ACC112 (cell line): ENCODE results near the gene CSMD2.

Experiments used
- H2AFZ ChIP-seq: fragments of 200-600 bp; sonication (generic); one replicate; pipeline ENCODE4 v1.6.0; 2017; ENCODE audit warnings: antibody characterized with exemption, low read length; ENCODE audit not compliant: unreplicated experiment
- H3K27ac ChIP-seq: fragments of 200-600 bp; sonication (generic); 2 replicates; pipeline ENCODE4 v1.5.1; 2014; ENCODE audit warnings: low read depth, mild to moderate bottlenecking, antibody characterized with exemption, low read length, moderate library complexity
- H3K27me3 ChIP-seq: fragments of 200-600 bp; sonication (generic); 2 replicates; pipeline ENCODE4 v1.6.1; 2014; ENCODE audit warnings: mild to moderate bottlenecking, antibody characterized with exemption, low read length, moderate library complexity, mixed read lengths; ENCODE audit not compliant: insufficient read depth
- H3K36me3 ChIP-seq: fragments of 200-600 bp; sonication (generic); 2 replicates; pipeline ENCODE4 v1.6.1; 2016; ENCODE audit warnings: mild to moderate bottlenecking, antibody characterized with exemption, low read length, moderate library complexity, mixed read lengths; ENCODE audit not compliant: insufficient read depth
- H3K4me1 ChIP-seq: fragments of 200-600 bp; sonication (generic); one replicate; pipeline ENCODE4 v1.6.1; 2016; ENCODE audit warnings: low read length, mixed read lengths; ENCODE audit not compliant: insufficient read depth, unreplicated experiment, control insufficient read depth
- H3K4me3 ChIP-seq: fragments of 200-600 bp; sonication (generic); 2 replicates; pipeline ENCODE4 v1.5.1; 2014; ENCODE audit warnings: mild to moderate bottlenecking, low read depth, low read length
- H3K79me2 ChIP-seq: fragments of 200-600 bp; sonication (generic); one replicate; pipeline ENCODE4 v1.6.0; 2016; ENCODE audit warnings: low read length; ENCODE audit not compliant: control insufficient read depth, unreplicated experiment, insufficient read depth

Gene CSMD2

DNA sequence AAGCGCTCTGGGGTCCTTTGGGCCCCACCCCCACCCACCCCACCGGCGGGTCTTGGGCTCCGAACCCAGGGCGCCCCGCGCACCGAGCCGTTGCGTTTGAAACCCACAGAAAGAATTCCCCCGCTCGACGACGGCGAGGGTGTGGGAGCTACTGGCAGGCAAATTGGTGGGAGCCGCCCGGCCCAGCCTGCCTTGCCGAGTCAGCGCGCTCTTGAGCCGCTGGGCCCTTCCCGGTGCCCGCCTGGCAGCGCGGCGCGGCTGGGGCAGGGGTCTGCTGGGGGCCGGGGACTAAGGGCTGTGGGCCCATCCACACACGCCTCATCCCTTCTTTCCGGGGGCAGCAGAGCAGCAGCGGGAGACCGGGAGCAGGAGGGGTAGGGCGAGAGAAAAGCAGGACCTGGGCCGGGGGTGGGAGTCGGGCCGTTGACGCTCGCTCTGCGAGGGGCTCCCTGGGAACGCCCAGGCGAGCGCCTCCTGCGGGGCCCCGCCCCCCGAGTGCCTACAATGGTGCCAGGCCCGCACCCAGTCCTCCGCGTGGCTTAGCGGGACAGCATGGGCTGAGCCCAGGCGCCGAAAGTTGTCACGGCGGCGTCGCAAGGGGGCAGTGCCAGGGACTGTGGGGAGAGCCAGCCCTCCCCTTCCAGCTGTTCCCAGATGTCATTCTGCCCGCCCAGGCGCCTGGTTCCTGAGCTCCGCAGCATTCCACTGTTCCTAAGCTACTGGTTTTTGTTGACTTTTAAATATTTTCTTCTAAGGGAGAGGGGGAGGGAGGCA, 12.0 kb upstream of the CSMD2 start, which contains the start of gene C1orf94:
Gene C1orf94 (plus strand): TSS at position 78 of the 774 bp plus-strand sequence. CDS start 883 bp downstream, outside the sequence.
- Histone ChIP-seq H3K27ac (no peak within 1 kb of the TSS), H3K4me1 (no peaks in the 10 kb centered on the region), H3K79me2 (no peaks in the 10 kb centered on the region), H3K36me3 (no peaks in the 10 kb centered on the region), H2AFZ (no peak within 1 kb of the TSS), H3K4me3 (no peak within 1 kb of the TSS), H3K27me3 (no peaks in the 10 kb centered on the region)

DNA sequence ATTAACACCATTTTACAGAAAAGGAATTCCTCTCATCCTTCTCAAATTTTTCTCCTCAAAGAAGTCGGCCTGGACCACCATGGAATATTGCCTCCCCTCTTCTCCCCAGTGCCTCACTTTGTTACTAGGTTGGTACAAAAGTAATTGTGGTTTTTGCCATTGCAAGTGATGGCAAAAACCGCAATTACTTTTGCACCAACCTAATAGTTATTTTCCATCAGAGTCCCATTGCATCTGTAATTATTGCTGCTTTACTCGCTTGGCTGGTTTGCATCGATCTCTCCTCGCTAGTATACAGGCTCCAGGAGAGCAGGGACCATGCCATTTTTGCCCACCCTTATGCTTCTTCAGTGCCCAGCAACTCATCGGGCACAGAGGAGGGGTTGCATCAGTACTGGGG, 10.7 kb upstream of the CSMD2 start:
- Histone ChIP-seq H3K27me3 (no peaks in the 10 kb centered on the region), H3K79me2 (no peaks in the 10 kb centered on the region), H3K27ac (no peak overlapping the region), H2AFZ (no peak overlapping the region), H3K4me3 (no peak overlapping the region), H3K36me3 (no peaks in the 10 kb centered on the region), H3K4me1 (no peaks in the 10 kb centered on the region)

DNA sequence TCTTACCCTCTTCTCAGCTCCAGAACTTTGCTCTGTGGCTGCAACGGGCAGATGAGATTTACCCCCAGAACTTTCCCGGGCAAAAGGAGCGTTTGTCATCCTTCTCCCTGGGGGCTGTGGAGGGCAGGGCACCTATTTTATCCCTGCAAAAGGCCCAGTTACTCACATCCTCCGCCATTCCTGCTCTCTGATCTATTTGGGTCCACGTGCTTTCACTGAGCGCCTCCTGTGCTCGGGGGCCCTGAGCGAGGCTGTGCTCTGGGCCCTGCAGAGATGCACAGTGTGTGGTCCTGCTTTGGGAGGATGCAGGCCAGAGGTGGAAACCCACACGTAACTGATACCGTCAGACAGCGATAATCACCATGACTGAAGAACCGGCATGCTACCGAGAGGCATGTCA, 2.4 kb upstream of the CSMD2 start:
- Histone ChIP-seq H3K79me2 (no peaks in the 10 kb centered on the region), H3K27ac (no peak overlapping the region)

DNA sequence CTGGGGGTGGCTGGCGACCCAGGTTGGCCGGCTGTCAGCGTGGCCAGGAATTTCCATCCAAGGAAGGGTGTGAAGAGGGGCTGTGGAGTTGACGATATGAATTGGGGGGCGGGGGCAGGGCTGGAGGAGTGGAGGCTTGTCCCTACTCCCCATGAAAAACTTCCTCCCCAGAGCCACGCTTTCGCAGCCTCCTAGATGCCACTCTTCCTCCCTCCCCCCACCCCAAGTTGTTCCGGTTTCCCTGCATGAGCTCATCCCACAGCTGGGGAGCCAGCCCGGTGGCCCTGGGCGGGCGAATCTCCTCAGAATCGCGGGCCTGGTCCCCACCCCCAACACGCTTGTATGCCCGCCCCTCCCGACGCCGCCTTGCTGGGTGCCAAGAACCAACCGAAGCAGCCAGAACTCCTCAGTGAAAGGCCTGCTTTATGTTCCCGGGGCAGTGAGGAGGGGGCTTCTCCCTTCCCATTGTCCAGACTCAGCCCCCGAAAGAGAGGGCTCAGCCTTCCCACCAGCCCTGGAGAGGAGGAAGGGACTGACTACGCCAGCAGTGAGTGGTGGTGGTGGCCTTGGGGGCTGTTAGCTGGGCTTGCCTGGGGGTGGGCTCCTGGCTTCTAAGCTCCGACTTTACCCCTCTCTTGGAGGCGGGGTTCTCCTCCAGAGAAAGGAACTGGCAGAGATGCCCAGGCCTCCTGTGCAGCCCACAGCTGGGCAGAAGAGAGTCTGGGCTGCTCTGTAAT, 1.8 kb upstream of the CSMD2 start:
- peaks cover 50% of the 10 kb centered on the region for H3K27me3 ChIP-seq
- no peak overlapping the region for H3K27ac ChIP-seq
- H3K36me3 ChIP-seq, result no peaks in the 10 kb centered on the region
- H2AFZ ChIP-seq, result no peak overlapping the region
- no peaks in the 10 kb centered on the region for H3K79me2 ChIP-seq
- no peaks in the 10 kb centered on the region for H3K4me1 ChIP-seq
- H3K4me3 ChIP-seq, result no peak overlapping the region

More for the DNA sequence above, 2.4 kb upstream of the CSMD2 start:
- Histone ChIP-seq H2AFZ (no peak overlapping the region), H3K27me3 (peaks cover 50% of the 10 kb centered on the region), H3K36me3 (no peaks in the 10 kb centered on the region), H3K4me1 (no peaks in the 10 kb centered on the region), H3K4me3 (no peak overlapping the region)

DNA sequence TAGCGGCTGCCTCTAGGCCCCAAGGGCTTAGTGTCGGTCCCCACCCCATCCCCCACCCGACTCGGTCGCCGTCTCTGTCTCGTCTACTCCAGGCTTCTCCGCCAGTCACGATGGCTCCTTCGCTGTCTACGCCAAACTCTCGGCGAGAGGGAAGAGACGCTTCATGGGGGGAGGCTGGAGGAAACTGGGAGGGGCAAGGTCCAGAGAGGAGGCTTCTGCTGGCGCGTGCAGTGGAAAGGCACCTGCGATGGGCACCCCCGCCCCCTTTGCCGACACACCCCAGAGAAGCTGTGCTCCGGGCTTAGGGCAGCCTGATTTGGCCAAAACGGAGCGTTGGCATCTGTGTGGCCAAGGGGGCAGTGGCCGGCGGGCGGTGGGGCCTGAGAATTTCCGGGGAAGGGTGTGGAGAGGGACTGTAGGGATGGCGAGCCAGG, 1.2 kb upstream of the CSMD2 start:
- H3K4me3 ChIP-seq, result no peak overlapping the region
- H3K79me2 ChIP-seq, result no peaks in the 10 kb centered on the region
- H3K36me3 ChIP-seq, result no peaks in the 10 kb centered on the region
- no peaks in the 10 kb centered on the region for H3K4me1 ChIP-seq
- no peak overlapping the region for H2AFZ ChIP-seq
- peaks cover 54% of the 10 kb centered on the region for H3K27me3 ChIP-seq
- no peak overlapping the region for H3K27ac ChIP-seq

DNA sequence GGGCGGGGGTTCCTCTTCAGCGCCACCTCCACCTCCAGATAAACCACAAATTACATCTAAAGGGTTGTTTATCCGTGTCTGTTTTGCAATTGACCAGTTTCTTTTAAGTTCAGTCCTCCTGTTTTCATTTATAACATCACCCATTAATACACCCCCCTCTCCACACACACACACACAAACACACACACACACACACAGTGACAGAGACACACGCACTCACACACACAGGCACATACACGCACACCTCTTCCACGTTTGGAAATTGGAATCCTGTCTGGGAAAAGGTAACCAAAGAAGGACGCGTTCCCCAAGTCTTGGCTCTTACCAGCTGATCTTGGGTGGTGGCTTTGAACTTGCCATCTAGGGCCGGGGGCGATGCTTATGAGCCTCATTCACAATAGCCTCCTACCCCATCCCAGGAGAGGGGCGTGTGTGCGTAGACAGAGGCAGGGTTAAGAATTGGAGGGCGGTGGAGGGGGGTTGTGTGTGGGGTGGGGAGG, 442 bp upstream of the CSMD2 start:
- Histone ChIP-seq H3K79me2 (no peaks in the 10 kb centered on the region), H3K36me3 (no peaks in the 10 kb centered on the region), H3K27ac (no peak overlapping the region), H3K27me3 (peaks cover 54% of the 10 kb centered on the region), H3K4me1 (no peaks in the 10 kb centered on the region), H2AFZ (no peak overlapping the region), H3K4me3 (no peak overlapping the region)

DNA sequence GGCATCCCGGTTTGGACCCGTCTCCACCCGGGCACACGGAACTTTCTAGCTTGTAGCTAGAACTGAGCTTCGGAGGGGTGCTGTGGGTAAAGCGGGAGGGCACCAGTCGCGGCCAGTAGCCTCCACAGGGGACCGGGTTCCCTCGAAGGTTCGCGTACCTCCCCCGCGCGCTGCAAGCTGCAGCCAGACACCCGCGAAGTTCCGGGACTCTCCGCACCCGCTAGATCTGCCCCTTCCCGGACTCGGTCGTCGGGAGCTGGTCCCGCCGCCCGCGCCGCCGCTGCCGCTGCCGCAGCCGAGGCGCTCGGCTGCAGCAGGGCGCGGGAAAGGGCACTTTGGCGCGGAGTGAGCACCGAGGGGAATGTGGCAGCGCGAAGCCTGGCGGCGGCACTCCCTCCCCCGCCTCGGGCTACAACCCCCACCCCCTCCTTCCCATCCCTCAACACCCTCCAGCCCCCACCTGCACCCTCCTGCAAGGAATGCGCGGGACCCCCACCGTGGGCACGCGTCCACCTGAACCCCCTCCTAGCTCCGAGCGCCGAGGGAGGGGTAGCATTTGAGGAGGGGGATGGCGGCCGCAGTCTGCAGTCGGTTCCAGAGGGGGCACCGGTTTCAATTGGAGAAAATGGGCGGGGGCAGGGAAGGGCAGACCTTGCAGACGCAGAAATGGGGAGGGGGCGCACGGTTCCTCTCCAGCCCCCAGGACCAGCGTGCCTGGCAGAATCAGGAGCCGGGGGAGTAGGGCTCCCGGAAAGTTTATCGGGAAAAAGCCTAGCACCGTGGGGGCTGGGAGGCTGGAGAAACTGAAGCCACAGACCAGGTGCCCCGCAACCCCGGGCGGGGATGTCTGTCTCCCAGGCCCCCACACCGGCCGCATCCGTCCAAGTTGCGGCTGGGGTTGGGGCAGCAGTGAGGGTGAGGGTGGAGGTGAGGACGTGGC, 968 bp downstream of the CSMD2 start:
- peaks cover 54% of the 10 kb centered on the region for H3K27me3 ChIP-seq
- no peaks in the 10 kb centered on the region for H3K36me3 ChIP-seq
- no peaks in the 10 kb centered on the region for H3K79me2 ChIP-seq
- no peak overlapping the region for H3K27ac ChIP-seq
- peak overlapping the region; percentile 58 for H3K4me3 ChIP-seq
- H2AFZ ChIP-seq, result no peak overlapping the region
- no peaks in the 10 kb centered on the region for H3K4me1 ChIP-seq

DNA sequence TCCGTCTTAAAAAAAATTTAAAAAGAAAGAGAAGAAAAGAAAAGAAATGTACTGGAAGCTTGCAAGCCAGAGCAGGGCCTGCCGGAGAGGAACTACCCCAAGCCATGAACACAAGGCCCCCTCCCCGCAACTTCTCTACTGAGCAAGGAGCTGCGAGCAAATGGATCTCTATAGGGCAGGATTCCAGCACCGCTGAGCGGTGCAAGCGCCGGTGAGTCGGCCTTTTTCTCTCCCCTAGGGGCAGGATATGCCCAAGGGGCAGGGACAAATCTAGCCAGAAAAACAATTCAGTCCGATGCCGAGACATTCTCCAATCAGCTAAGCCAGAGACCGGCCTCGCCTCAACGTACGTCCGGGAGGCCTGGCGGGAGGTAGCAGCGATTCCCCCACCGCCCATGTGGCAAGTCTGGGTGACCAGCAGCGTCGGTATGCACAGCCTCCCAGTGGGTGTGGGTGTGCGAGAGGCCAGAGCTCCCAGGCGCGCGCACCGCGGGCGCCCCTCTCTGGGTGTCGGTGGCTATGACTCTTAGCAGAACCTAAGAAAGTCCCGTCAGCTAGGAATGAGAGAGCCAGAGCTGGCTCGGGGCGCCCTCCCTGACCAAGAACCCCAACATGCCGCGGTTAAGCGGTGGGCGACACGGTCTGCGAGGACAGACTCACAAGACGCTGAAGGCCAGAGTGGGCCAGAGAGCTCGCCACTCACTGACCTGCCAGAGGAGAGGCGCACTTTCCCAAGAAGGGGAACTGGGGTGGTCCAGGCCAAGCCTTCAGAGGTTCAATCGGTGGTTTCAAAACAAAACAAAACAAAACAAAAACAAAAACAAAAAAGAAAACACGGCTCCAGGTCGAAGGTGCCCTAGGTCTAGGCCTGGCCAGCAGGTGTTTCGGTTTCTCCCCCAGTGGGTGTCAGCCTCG, 1.9 kb downstream of the CSMD2 start:
- no peak overlapping the region for H2AFZ ChIP-seq
- H3K4me3 ChIP-seq, result peak overlapping the region; percentile 58
- peaks cover 54% of the 10 kb centered on the region for H3K27me3 ChIP-seq
- no peaks in the 10 kb centered on the region for H3K4me1 ChIP-seq
- no peaks in the 10 kb centered on the region for H3K36me3 ChIP-seq
- no peaks in the 10 kb centered on the region for H3K79me2 ChIP-seq
- no peak overlapping the region for H3K27ac ChIP-seq

DNA sequence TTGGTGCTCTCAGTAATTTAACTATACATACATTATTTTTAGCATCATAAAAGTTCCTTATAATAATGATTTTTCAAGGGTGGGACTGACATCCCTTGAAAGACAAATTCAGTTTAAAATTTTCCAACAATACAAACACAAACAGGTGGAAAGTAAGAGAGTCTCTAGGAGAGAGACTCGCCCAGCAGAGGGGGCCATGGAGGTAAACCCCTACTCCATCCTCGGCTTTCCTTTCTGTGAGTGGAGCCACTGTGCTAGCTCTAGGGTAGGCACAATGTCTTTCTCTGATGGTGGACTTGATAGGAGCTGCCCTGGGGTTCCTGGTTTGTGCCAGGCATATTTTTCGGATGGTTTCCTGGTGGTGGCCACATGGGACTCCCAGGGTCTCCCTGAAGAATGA, 8.3 kb downstream of the CSMD2 start:
- H3K79me2 ChIP-seq, result no peaks in the 10 kb centered on the region

More for the DNA sequence above, 8.3 kb downstream of the CSMD2 start:
- Histone ChIP-seq H3K36me3 (no peaks in the 10 kb centered on the region), H3K4me1 (no peaks in the 10 kb centered on the region), H3K4me3 (no peak overlapping the region), H3K27me3 (peaks cover 4% of the 10 kb centered on the region; the same call in 1 of the 2 replicates), H3K27ac (no peak overlapping the region), H2AFZ (no peak overlapping the region)
